Activated CD4-positive, alpha-beta T cell treated with anti-CD3 and anti-CD28 coated beads for 36 hours (primary cell): ENCODE results near the gene DTYMK. TPM values are rescaled to one million over a fixed set of nuclear protein-coding genes. Genes with fewer than 3 reads are reported as not detected.
A peak's percentile ranks its signal among the peaks of the same experiment; 100 is the strongest.

ENCODE experiments used
- ATAC-seq: fragments of 200-7000 bp; cut with Tn5 transposase; one replicate; pipeline ENCODE4 v1.10.0; 2021; ENCODE audit warnings: mild to moderate bottlenecking, moderate library complexity
- CTCF ChIA-PET: fragments of 350-600 bp; sonication (Branson Sonifier 250); formaldehyde crosslinking; loops from one replicate; lab custom pipeline; 2021; ENCODE audit warnings: antibody characterized with exemption; lab: Charles Lee
- POLR2A ChIA-PET: fragments of 350-600 bp; sonication (Branson Sonifier 250); formaldehyde crosslinking; loops from one replicate; lab custom pipeline; 2021; ENCODE audit warnings: antibody characterized with exemption, inconsistent platforms; lab: Charles Lee
- DNase-seq: peaks from one replicate; pipeline ENCODE4 v3.0.0-alpha.2; 2020
- H3K27ac Mint-ChIP-seq: one replicate; pipeline ENCODE4 v1.8.0; 2021; ENCODE audit warnings: mixed read lengths
- H3K27me3 Mint-ChIP-seq: one replicate; pipeline ENCODE4 v1.8.0; 2021; ENCODE audit warnings: mixed read lengths
- H3K36me3 Mint-ChIP-seq: one replicate; pipeline ENCODE4 v1.8.0; 2021; ENCODE audit warnings: low read depth, mixed read lengths
- H3K4me1 Mint-ChIP-seq: one replicate; pipeline ENCODE4 v1.8.0; 2021; ENCODE audit warnings: mixed read lengths
- H3K4me3 Mint-ChIP-seq: one replicate; pipeline ENCODE4 v1.8.0; 2021; ENCODE audit warnings: mild to moderate bottlenecking, moderate library complexity, mixed read lengths
- H3K9me3 Mint-ChIP-seq: one replicate; pipeline ENCODE4 v1.8.0; 2021; ENCODE audit warnings: low read depth, mixed read lengths
- intact Hi-C, 2 experiments: fragments of 100-400 bp; cut with DNase I in 1 of 2; cut with micrococcal nuclease in 1 of 2; formaldehyde crosslinking; loops; one replicate each; pipeline versions ENCODE4 v1.14.2 to v1.15.1; 2022 to 2024; cut with DNase I, micrococcal nuclease
- total RNA-seq, 2 experiments: library from RNA; stranded (reverse); gene quantifications; one replicate each; pipeline ENCODE4 v1.2.3, GENCODE V29; 2021

Gene DTYMK
- total RNA-seq, 2 experiments from 2014 or later = 79.8 to 93.1 TPM

GRCh38 chr2:241659150-241659739 lies 27.4 kb downstream of the DTYMK start:
- peak; percentile 53 for ATAC-seq
- intact Hi-C loops = loop anchor here in 1 of 2 experiments (2.0 kb wide), 1 partner anchor 808 kb away; no protein-coding TSS in a partner anchor
- no peak overlapping the region for H3K4me3 Mint-ChIP-seq
- H3K36me3 Mint-ChIP-seq = peaks cover 23% of the 10 kb centered on the region
- H3K27me3 Mint-ChIP-seq = no peaks in the 10 kb centered on the region
- H3K27ac Mint-ChIP-seq = no peak overlapping the region
- CTCF ChIA-PET = interaction anchor here (0.7 to 1.8 kb wide), 6 partner anchors 9 to 115 kb away, joined by 3 to 5 read pairs (median 4); no protein-coding TSS in a partner anchor
- POLR2A ChIA-PET = no interaction called here
- DNase-seq = peak; percentile 70
- H3K4me1 Mint-ChIP-seq = no peaks in the 10 kb centered on the region
- H3K9me3 Mint-ChIP-seq = no peaks in the 10 kb centered on the region

- Mint-ChIP-seq H3K27ac (no peak overlapping the region), H3K36me3 (peaks cover 22% of the 10 kb centered on the region), H3K27me3 (no peaks in the 10 kb centered on the region), H3K4me1 (no peaks in the 10 kb centered on the region), H3K9me3 (no peaks in the 10 kb centered on the region), H3K4me3 (no peak overlapping the region)
- POLR2A ChIA-PET = no interaction called here
- intact Hi-C loops = loop anchor here in 1 of 2 experiments (2.0 kb wide), 1 partner anchor 807 kb away; no protein-coding TSS in a partner anchor
- no peak for ATAC-seq
- DNase-seq = no peak
- CTCF ChIA-PET = interaction anchor here (0.8 to 1.8 kb wide), 4 partner anchors 8 to 138 kb away, joined by 3 to 5 read pairs (median 4); no protein-coding TSS in a partner anchor
These were observed 28.3 kb downstream of the DTYMK start for GRCh38 chr2:241658296-241658695.

- intact Hi-C loops = loop anchor here in 1 of 2 experiments (2.0 kb wide), 1 partner anchor 807 kb away; no protein-coding TSS in a partner anchor
These were observed 28.8 kb downstream of the DTYMK start for GRCh38 chr2:241657786-241658254.

GRCh38 chr2:241656190-241656741 lies 30.3 kb downstream of the DTYMK start:
- H3K27me3 Mint-ChIP-seq = no peaks in the 10 kb centered on the region
- intact Hi-C loops = no loop called here
- no peak overlapping the region for H3K27ac Mint-ChIP-seq
- no peak overlapping the region for H3K4me3 Mint-ChIP-seq
- ATAC-seq (no peak), DNase-seq (no peak)
- H3K36me3 Mint-ChIP-seq = peaks cover 31% of the 10 kb centered on the region
- ChIA-PET POLR2A (interaction anchor here (0.7 kb wide), 1 partner anchor 45 kb away, joined by 3 read pairs; no protein-coding TSS in a partner anchor), CTCF (interaction anchor here (0.5 kb wide), 1 partner anchor 442 kb away, joined by 3 read pairs; no protein-coding TSS in a partner anchor)
- H3K4me1 Mint-ChIP-seq = no peaks in the 10 kb centered on the region
- H3K9me3 Mint-ChIP-seq = no peaks in the 10 kb centered on the region

More at GRCh38 chr2:241657786-241658254, 28.8 kb downstream of the DTYMK start:
- ChIA-PET CTCF (interaction anchor here (0.8 to 1.8 kb wide), 2 partner anchors 15 to 139 kb away, joined by 3 to 4 read pairs; no protein-coding TSS in a partner anchor), POLR2A (no interaction called here)
- Mint-ChIP-seq H3K27ac (no peak overlapping the region), H3K9me3 (no peaks in the 10 kb centered on the region), H3K36me3 (peaks cover 21% of the 10 kb centered on the region), H3K4me1 (no peaks in the 10 kb centered on the region), H3K27me3 (no peaks in the 10 kb centered on the region), H3K4me3 (no peak overlapping the region)
- ATAC-seq = no peak
- no peak for DNase-seq

- Mint-ChIP-seq H3K4me1 (no peaks in the 10 kb centered on the region), H3K9me3 (no peaks in the 10 kb centered on the region), H3K27ac (no peak overlapping the region), H3K36me3 (peaks cover 31% of the 10 kb centered on the region), H3K27me3 (no peaks in the 10 kb centered on the region), H3K4me3 (no peak overlapping the region)
- CTCF ChIA-PET = interaction anchor here (0.5 kb wide), 1 partner anchor 441 kb away, joined by 3 read pairs; no protein-coding TSS in a partner anchor
- intact Hi-C loops = no loop called here
- DNase-seq (no peak), ATAC-seq (no peak)
- POLR2A ChIA-PET = no interaction called here
These were observed 31.0 kb downstream of the DTYMK start for GRCh38 chr2:241655516-241656189.

GRCh38 chr2:241654551-241654950 lies 32.1 kb downstream of the DTYMK start:
- ChIA-PET CTCF (no interaction called here), POLR2A (interaction anchor here (0.7 kb wide), 1 partner anchor 138 kb away, joined by 5 read pairs; no protein-coding TSS in a partner anchor)
- ATAC-seq = no peak
- H3K27me3 Mint-ChIP-seq = no peaks in the 10 kb centered on the region
- intact Hi-C loops = no loop called here
- no peak for DNase-seq
- no peak overlapping the region for H3K27ac Mint-ChIP-seq
- no peak overlapping the region for H3K4me3 Mint-ChIP-seq
- H3K4me1 Mint-ChIP-seq = no peaks in the 10 kb centered on the region
- H3K9me3 Mint-ChIP-seq = no peaks in the 10 kb centered on the region
- H3K36me3 Mint-ChIP-seq = peaks cover 25% of the 10 kb centered on the region

- Mint-ChIP-seq H3K4me3 (no peak overlapping the region), H3K4me1 (peaks cover 5% of the 10 kb centered on the region), H3K36me3 (peaks cover 22% of the 10 kb centered on the region), H3K27ac (no peak overlapping the region), H3K27me3 (no peaks in the 10 kb centered on the region), H3K9me3 (no peaks in the 10 kb centered on the region)
- ChIA-PET POLR2A (no interaction called here), CTCF (no interaction called here)
- ATAC-seq (no peak), DNase-seq (no peak)
- intact Hi-C loops = no loop called here
These were observed 33.3 kb downstream of the DTYMK start for GRCh38 chr2:241653210-241653750.

- peaks cover 22% of the 10 kb centered on the region for H3K36me3 Mint-ChIP-seq
- H3K4me1 Mint-ChIP-seq = peaks cover 5% of the 10 kb centered on the region
- H3K9me3 Mint-ChIP-seq = no peaks in the 10 kb centered on the region
- ChIA-PET POLR2A (no interaction called here), CTCF (no interaction called here)
- H3K27ac Mint-ChIP-seq = no peak overlapping the region
- ATAC-seq (no peak), DNase-seq (no peak)
- intact Hi-C loops = no loop called here
- H3K4me3 Mint-ChIP-seq = no peak overlapping the region
- H3K27me3 Mint-ChIP-seq = no peaks in the 10 kb centered on the region
These were observed 33.9 kb downstream of the DTYMK start for GRCh38 chr2:241652722-241653121.

- peaks cover 22% of the 10 kb centered on the region for H3K36me3 Mint-ChIP-seq
- H3K4me1 Mint-ChIP-seq = peaks cover 5% of the 10 kb centered on the region
- intact Hi-C loops = no loop called here
- ATAC-seq (no peak), DNase-seq (no peak)
- CTCF ChIA-PET = no interaction called here
- no peak overlapping the region for H3K27ac Mint-ChIP-seq
- no peaks in the 10 kb centered on the region for H3K27me3 Mint-ChIP-seq
- POLR2A ChIA-PET = no interaction called here
- no peak overlapping the region for H3K4me3 Mint-ChIP-seq
- H3K9me3 Mint-ChIP-seq = no peaks in the 10 kb centered on the region
These were observed 34.5 kb downstream of the DTYMK start for GRCh38 chr2:241652142-241652541.

- intact Hi-C loops = no loop called here
- Mint-ChIP-seq H3K9me3 (no peaks in the 10 kb centered on the region), H3K36me3 (peaks cover 15% of the 10 kb centered on the region), H3K4me1 (peaks cover 9% of the 10 kb centered on the region), H3K27ac (no peak overlapping the region), H3K27me3 (no peaks in the 10 kb centered on the region), H3K4me3 (no peak overlapping the region)
- ChIA-PET CTCF (interaction anchor here (0.6 kb wide), 1 partner anchor 95 kb away, joined by 3 read pairs; no protein-coding TSS in a partner anchor), POLR2A (no interaction called here)
- ATAC-seq (no peak), DNase-seq (no peak)
These were observed 36.7 kb downstream of the DTYMK start for GRCh38 chr2:241649927-241650326.

- H3K4me3 Mint-ChIP-seq = no peak overlapping the region
- no peaks in the 10 kb centered on the region for H3K9me3 Mint-ChIP-seq
- ChIA-PET CTCF (interaction anchor here (0.6 kb wide), 1 partner anchor 94 kb away, joined by 3 read pairs; no protein-coding TSS in a partner anchor), POLR2A (no interaction called here)
- peaks cover 12% of the 10 kb centered on the region for H3K36me3 Mint-ChIP-seq
- H3K4me1 Mint-ChIP-seq = peaks cover 9% of the 10 kb centered on the region
- ATAC-seq = no peak
- H3K27ac Mint-ChIP-seq = peak overlapping the region; percentile 47
- H3K27me3 Mint-ChIP-seq = no peaks in the 10 kb centered on the region
- intact Hi-C loops = no loop called here
- DNase-seq = no peak
These were observed 37.2 kb downstream of the DTYMK start for GRCh38 chr2:241649404-241649803.
